ENCODE data around the gene RHCG. TPM values are rescaled to one million over a fixed set of nuclear protein-coding genes. Genes with fewer than 3 reads are reported as not detected.

The RHCG gene
- total and polyA plus RNA-seq, 10 donors: 0.23 to 1.6 (median 0.30) TPM; not detected in 7

DNA sequence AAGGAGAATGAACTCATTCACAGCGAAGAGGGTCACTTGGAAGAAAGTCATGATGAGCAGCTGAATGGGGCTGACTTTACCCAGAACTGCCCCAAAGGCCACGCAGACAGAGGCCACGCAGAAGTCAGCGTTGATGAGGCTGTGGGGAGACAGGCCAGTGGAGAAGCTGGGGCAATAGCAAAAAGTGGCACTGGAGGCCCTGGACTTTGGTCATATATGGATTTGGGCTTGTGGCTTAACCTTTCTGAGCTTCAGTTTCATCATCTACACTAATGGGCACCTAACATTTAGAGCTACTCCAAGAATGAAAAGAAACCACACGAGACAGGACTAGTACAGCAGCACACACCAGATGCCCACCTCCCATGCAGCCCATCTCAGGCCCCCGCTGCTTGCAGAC, 13.3 kb downstream of the RHCG start:
- no peak for DNase-seq
- intact Hi-C loops (cut with DNase I; ENCODE audit: low total_unique reads): no loop called here
- 74 to 88% (median 81%) methylated on average over 6 of the region's 6 CpGs for WGBS, 5 donors
- Histone ChIP-seq H3K4me3 (no peak overlapping the region), H3K27ac (no peak overlapping the region), H3K27me3 (replicated peaks in 1 of 7) (peaks cover 0 to 83% (median 19%) of the 10 kb centered on the region in 7 donors), H3K9me3 (no peaks in the 10 kb centered on the region), H3K36me3 (no peaks in the 10 kb centered on the region), H3K4me1 (peaks cover 0 to 6% (median 4%) of the 10 kb centered on the region in 6 donors)
- TF ChIP-seq POLR2A (IDR thresholded peaks at IDR 0.05): no peak
- no peak for TF ChIP-seq POLR2AphosphoS5 (IDR thresholded peaks at IDR 0.05)
- TF ChIP-seq, protein P1, sequence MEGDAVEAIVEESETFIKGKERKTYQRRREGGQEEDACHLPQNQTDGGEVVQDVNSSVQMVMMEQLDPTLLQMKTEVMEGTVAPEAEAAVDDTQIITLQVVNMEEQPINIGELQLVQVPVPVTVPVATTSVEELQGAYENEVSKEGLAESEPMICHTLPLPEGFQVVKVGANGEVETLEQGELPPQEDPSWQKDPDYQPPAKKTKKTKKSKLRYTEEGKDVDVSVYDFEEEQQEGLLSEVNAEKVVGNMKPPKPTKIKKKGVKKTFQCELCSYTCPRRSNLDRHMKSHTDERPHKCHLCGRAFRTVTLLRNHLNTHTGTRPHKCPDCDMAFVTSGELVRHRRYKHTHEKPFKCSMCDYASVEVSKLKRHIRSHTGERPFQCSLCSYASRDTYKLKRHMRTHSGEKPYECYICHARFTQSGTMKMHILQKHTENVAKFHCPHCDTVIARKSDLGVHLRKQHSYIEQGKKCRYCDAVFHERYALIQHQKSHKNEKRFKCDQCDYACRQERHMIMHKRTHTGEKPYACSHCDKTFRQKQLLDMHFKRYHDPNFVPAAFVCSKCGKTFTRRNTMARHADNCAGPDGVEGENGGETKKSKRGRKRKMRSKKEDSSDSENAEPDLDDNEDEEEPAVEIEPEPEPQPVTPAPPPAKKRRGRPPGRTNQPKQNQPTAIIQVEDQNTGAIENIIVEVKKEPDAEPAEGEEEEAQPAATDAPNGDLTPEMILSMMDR (IDR thresholded peaks at IDR 0.05 in 8 of 11, conservative IDR thresholded peaks at IDR 0.05 in 3 of 11): no peak

DNA sequence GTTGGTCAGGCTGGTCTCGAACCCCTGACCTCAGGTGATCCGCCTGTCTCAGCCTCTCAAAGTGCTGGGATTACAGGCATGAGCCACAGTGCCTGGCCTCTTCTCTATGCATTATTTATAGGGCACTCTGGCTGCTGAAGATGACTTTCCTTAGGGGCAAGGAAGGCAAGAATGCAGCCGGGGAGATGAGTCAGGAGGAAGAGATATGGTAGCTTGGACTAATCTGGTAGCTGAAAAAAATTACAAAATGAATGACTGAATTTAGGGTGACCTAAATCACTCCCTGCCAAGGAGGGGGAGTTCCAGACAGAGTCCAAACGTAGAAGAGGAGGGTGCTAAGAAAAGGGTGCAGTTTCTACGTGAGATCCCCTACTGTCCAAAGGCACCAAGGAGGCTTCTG, 14.2 kb downstream of the RHCG start:
- TF ChIP-seq, protein P1 (IDR thresholded peaks at IDR 0.05 in 8 of 11, conservative IDR thresholded peaks at IDR 0.05 in 3 of 11): no peak
- TF ChIP-seq POLR2A (IDR thresholded peaks at IDR 0.05) (no peak), POLR2AphosphoS5 (IDR thresholded peaks at IDR 0.05) (no peak)
- WGBS, 5 donors: 75 to 87% (median 78%) methylated on average over 5 of the region's 5 CpGs
- Histone ChIP-seq H3K36me3 (no peaks in the 10 kb centered on the region), H3K9me3 (no peaks in the 10 kb centered on the region), H3K27me3 (replicated peaks in 1 of 7) (peaks cover 0 to 83% (median 16%) of the 10 kb centered on the region in 7 donors), H3K4me3 (no peak overlapping the region), H3K27ac (no peak overlapping the region), H3K4me1 (peaks cover 0 to 6% (median 4%) of the 10 kb centered on the region in 6 donors)
- no peak for DNase-seq
- intact Hi-C loops (cut with DNase I; ENCODE audit: low total_unique reads): no loop called here

DNA sequence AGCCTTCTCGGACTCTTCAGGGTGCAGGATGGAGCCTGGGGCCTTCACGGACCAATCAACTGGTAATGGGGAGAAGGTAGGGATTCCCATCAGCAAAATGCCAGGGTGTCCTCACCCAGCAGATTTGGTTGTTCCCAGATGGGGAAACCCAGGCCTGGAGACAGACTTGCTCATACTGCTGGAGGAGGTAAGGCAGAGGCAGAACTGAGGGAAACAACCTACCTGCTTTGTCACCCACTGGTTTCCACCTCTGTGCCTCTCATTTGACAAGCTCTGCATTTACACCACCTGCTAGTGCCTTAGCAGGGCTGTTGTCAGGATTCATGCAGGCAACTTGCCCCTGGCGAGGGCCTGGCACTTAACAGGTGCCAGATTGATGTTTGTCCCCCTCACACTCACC, 15.9 kb downstream of the RHCG start:
- no peak for TF ChIP-seq POLR2AphosphoS5 (IDR thresholded peaks at IDR 0.05)
- TF ChIP-seq, protein P1 (IDR thresholded peaks at IDR 0.05 in 8 of 11, conservative IDR thresholded peaks at IDR 0.05 in 3 of 11): no peak
- TF ChIP-seq POLR2A (IDR thresholded peaks at IDR 0.05): no peak
- WGBS, 5 donors: 85 to 93% (median 89%) methylated on average over 3 of the region's 3 CpGs
- no peak for DNase-seq
- Histone ChIP-seq H3K27ac (no peak overlapping the region), H3K9me3 (no peaks in the 10 kb centered on the region), H3K4me1 (no peaks in the 10 kb centered on the region), H3K27me3 (replicated peaks in 1 of 7) (peaks cover 0 to 81% (median 6%) of the 10 kb centered on the region in 7 donors), H3K4me3 (no peak overlapping the region), H3K36me3 (no peaks in the 10 kb centered on the region)
- intact Hi-C loops (cut with DNase I; ENCODE audit: low total_unique reads): no loop called here

DNA sequence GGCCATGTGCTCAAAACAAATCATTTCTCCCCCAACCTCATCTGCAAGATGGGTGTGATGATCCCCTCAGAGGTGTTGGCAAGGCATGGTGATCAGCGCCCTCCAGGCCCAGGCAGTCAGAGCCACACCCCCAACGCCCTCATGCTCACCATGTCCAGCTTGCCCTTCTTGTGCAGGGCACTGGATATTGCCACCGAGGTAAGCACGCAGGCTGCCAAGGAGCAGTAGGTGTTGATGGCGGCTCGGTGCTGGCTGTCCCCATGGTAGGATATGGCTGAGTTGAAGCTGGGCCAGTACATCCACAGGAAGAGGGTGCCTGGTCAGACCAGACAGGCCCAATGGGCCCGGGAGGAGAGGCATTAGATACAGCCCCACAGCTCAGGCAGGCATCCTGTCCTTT, 17.2 kb downstream of the RHCG start:
- TF ChIP-seq, protein P1 (IDR thresholded peaks at IDR 0.05 in 8 of 11, conservative IDR thresholded peaks at IDR 0.05 in 3 of 11): no peak
- no peak for TF ChIP-seq POLR2A (IDR thresholded peaks at IDR 0.05)
- no peak for TF ChIP-seq POLR2AphosphoS5 (IDR thresholded peaks at IDR 0.05)
- DNase-seq: no peak
- H3K27me3 ChIP-seq (replicated peaks in 1 of 7): peaks cover 0 to 81% (median 6%) of the 10 kb centered on the region in 7 donors
- H3K9me3 ChIP-seq: no peaks in the 10 kb centered on the region
- no peak overlapping the region for H3K27ac ChIP-seq
- H3K36me3 ChIP-seq: no peaks in the 10 kb centered on the region
- no peaks in the 10 kb centered on the region for H3K4me1 ChIP-seq
- 75 to 81% (median 78%) methylated on average over 2 to 7 of the region's 7 CpGs for WGBS, 5 donors
- H3K4me3 ChIP-seq: no peak overlapping the region
- intact Hi-C loops (cut with DNase I; ENCODE audit: low total_unique reads): no loop called here

Measured in spleen (tissue), 11 donors.